GM12873 (cell line): ENCODE measurements around the gene CLIP1.

Experiments used
- TF ChIP-seq, protein P1 (sequence below): IDR thresholded peaks from 2 replicates; pipeline ENCODE4 v1.5.1; 2012; ENCODE audit warnings: low read depth, mild to moderate bottlenecking, moderate library complexity, low read length, control low read depth; ENCODE audit not compliant: insufficient read depth; ENCODE audit errors: missing control alignments

Gene CLIP1

DNA sequence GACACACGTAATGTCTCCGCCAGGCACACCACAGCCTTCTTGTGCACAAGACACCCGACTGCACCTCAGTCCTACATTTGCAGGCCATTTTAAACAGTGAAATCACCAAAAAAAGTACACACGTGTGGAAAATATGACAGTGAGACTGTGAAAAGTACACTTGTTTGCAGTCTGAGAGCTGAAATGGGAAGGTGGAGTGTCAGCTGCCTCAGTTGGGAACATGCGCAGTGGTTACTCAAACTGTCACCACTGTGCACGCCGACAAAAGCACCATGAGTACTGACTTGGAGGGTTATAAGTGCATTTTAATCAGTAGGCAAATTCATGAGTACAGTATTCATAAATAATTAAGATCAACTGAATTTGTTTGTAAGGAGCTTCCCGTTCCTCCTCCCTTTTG is 171.9 kb downstream of the CLIP1 start:
- TF ChIP-seq, protein P1, sequence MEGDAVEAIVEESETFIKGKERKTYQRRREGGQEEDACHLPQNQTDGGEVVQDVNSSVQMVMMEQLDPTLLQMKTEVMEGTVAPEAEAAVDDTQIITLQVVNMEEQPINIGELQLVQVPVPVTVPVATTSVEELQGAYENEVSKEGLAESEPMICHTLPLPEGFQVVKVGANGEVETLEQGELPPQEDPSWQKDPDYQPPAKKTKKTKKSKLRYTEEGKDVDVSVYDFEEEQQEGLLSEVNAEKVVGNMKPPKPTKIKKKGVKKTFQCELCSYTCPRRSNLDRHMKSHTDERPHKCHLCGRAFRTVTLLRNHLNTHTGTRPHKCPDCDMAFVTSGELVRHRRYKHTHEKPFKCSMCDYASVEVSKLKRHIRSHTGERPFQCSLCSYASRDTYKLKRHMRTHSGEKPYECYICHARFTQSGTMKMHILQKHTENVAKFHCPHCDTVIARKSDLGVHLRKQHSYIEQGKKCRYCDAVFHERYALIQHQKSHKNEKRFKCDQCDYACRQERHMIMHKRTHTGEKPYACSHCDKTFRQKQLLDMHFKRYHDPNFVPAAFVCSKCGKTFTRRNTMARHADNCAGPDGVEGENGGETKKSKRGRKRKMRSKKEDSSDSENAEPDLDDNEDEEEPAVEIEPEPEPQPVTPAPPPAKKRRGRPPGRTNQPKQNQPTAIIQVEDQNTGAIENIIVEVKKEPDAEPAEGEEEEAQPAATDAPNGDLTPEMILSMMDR, result no peak

DNA sequence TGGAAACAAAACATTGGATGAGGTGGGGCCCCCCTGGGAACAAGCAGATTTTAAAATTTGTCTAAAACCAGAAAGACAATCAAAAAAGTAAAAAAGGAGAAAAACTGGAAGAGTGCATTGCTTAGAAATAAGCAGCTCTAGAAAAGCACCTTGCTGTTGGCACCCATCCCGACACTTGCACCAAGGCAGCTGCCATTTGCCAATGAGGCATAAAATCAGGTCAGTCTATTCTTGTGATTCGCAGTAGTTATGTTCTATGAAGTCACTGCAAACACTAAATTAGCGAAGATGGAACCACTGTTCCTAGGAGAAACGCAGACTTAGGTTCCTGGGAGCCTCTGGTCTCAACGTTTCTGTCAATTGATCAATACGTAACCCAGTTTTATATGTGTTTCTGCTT is 172.4 kb downstream of the CLIP1 start:
- TF ChIP-seq, protein P1, result no peak

DNA sequence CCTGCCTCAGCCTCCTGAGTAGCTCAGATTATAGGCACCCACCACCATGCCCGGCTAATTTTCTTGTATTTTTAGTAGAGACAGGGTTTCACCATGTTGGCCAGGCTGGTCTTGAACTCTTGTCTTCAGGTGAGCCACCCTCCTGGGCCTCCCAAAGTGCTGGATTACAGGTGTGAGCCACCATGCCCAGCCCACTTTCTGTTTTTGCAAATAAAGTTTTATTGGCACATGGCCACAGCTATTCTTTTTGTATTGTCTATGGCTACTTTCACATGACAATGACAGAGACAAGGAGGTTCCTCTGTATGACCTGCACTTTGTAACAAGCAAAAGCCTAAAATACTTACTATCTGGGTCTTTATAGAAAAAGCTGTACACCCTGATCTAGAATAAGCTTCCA is 176.9 kb downstream of the CLIP1 start:
- TF ChIP-seq, protein P1, result no peak

DNA sequence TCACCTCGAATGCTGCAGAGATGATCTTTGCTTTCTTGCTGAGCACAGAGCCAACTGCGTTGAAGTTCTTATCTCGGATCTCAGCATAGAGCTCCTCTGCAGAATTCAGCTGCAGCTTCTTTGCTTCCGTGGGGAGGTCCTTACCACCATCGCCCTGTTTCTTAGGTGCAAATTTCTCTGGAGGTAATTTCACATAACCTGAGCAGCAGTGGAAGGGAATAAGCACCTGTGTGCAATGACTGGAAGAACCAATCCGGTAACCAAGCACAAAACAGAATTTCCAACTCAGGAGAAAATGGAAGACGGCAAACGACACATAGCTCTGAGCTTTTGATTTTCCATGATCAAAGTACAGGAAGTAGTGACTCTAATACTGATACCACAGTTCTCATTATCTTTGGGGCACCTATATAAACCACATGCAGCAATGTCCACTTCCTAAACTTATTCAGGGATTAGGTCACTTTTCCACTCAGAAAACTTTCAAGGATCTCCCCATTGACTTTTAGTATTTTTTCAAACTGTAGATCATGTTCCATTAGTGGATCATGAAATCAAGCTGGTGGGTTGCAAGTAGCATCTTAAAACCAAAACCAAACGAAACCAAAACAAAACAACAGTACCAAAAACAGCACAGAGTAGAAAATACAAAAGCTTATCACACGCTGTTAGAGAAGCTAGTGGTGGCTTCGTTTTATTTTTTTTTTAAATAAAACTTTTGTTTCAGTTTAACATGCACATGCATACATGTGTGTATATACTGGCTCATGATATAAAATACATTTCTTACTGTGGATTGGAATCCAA is 177.7 kb downstream of the CLIP1 start:
- TF ChIP-seq, protein P1, result no peak

DNA sequence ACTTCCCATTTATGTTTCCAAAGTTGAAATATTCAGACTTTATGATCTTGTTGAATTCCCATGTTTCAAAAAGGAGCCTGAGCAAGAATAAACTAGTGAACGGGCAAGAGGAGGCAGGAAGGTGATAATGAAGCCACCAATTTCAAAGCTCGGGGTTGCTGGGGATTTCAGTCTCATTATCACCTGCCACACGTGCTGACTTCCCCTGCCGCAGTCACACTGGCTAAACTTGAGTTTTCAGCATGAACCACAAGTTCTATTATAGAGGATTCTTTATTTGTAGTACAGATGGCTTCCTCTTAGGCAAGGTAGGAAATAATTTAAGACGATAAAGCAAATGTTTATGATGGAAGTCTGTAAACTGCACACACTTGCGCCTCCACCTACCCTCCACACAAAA is 178.5 kb downstream of the CLIP1 start:
- TF ChIP-seq, protein P1, result no peak

DNA sequence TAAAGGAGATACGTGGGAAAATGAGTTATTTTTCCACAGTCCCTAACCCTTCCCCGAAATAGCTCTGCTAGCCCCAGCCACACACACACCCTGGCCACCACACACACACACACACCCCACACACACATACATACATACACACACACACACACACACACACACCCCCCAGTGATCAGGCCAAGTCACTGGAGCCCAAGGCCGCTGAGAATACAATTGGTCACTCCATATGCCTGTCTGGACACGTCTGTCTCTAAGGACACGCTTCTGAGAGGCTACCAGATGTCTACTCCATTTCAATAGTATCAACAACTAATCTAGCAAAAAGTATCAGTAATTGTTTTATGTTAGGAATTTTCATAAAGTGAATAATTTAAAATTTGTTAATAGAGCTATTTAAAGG is 183.6 kb downstream of the CLIP1 start:
- TF ChIP-seq, protein P1, result no peak

DNA sequence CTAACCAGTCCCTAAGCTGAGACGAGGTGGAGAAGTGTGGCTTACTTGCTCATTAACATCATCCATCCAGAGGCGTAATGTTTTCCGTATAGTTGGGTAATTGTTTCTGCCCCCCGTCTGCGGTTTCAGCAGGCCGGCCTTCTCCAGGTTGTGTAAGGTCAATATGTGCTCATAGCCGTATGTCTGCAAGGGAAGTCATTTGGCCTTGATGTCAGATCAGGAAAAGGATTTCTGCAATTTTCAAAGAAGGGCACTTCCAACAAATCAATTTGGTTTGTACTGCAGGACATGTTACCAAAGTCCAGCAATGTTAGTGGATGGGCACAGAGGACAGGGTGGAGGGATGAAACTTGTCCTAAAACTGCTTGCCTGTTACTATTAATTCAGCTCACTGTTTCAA is 186.7 kb downstream of the CLIP1 start:
- TF ChIP-seq, protein P1, result no peak
